GM13976 (cell line): Measurements from ENCODE around the gene KIF21A.

Source experiments
- DNase-seq: peaks from one replicate; pipeline ENCODE4 v3.0.0; 2012; ENCODE audit warnings: low spot score
- in situ Hi-C: fragments of 300-500 bp; cut with MboI; formaldehyde crosslinking; loops from one replicate; pipeline ENCODE4 v1.12.0; 2022; ENCODE audit warnings: low sequenced_read_pairs, mixed read lengths, inconsistent platforms; ENCODE audit not compliant: unreplicated experiment
- TF ChIP-seq, protein P1 (sequence below): IDR thresholded peaks from 2 replicates; pipeline ENCODE4 v1.5.1; 2012; ENCODE audit warnings: borderline replicate concordance, mild to moderate bottlenecking; ENCODE audit not compliant: insufficient read depth; ENCODE audit errors: extremely low read depth, missing control alignments, control extremely low read depth

Gene KIF21A

GRCh38 chr12:39327965-39328364 is 115.0 kb downstream of the KIF21A start:
- DNase-seq = no peak
- in situ Hi-C loops = loop anchor here (10.0 kb wide), 1 partner anchor 367 kb away; no protein-coding TSS in a partner anchor
- TF ChIP-seq, protein P1, sequence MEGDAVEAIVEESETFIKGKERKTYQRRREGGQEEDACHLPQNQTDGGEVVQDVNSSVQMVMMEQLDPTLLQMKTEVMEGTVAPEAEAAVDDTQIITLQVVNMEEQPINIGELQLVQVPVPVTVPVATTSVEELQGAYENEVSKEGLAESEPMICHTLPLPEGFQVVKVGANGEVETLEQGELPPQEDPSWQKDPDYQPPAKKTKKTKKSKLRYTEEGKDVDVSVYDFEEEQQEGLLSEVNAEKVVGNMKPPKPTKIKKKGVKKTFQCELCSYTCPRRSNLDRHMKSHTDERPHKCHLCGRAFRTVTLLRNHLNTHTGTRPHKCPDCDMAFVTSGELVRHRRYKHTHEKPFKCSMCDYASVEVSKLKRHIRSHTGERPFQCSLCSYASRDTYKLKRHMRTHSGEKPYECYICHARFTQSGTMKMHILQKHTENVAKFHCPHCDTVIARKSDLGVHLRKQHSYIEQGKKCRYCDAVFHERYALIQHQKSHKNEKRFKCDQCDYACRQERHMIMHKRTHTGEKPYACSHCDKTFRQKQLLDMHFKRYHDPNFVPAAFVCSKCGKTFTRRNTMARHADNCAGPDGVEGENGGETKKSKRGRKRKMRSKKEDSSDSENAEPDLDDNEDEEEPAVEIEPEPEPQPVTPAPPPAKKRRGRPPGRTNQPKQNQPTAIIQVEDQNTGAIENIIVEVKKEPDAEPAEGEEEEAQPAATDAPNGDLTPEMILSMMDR = no peak

GRCh38 chr12:39327510-39327909 is 115.4 kb downstream of the KIF21A start:
- TF ChIP-seq, protein P1 = no peak
- in situ Hi-C loops = loop anchor here (10.0 kb wide), 1 partner anchor 367 kb away; no protein-coding TSS in a partner anchor
- DNase-seq = no peak

DNA sequence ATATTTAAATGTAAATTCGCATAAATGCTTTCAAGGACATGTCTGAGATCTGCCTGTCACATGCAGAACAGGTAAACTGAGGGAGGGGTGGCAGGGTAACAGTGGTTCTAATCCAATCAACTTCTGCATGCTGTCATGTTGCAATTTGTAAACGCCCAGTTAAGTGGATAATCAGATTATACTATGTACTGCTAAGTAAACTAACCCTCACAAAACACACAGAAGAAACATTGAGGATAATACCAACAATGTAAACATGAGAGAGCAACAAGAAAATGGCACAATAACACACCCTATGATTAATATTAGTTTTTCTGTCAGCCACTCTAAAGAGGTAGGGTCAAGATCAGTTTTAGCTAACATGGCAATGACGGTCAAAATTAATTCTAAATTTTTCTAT is 123.7 kb downstream of the KIF21A start:
- in situ Hi-C loops = loop anchor here (25.0 kb wide), 2 partner anchors 293 to 668 kb away; partner anchors contain the start of gene ABCD2
- TF ChIP-seq, protein P1 = no peak
- DNase-seq = no peak

DNA sequence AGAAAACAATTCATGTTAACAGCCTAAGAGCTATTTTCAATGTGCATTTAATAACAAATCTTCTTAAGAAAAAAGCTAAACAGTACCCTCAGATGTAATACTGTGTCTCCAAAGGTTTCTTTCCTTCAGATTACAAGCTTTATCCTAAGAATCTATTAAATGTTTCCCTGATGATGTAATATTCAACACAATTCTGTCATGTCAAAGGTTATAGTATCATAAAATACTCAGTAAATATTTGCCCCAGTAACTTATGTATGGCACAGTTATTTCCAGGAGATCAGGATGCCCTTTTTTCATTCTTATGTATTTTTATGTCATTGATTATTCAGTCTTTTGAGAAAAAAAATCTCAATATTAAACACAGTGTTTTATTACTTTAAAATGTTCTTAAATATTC is 128.4 kb downstream of the KIF21A start:
- in situ Hi-C loops = loop anchor here (25.0 kb wide), 2 partner anchors 298 to 673 kb away; partner anchors contain the start of gene ABCD2
- DNase-seq = no peak
- TF ChIP-seq, protein P1 = no peak

- in situ Hi-C loops = loop anchor here (25.0 kb wide), 2 partner anchors 303 to 678 kb away; partner anchors contain the start of gene ABCD2
- TF ChIP-seq, protein P1 = no peak
- no peak for DNase-seq
Observed at GRCh38 chr12:39309516-39309915, 133.4 kb downstream of the KIF21A start.

GRCh38 chr12:39301422-39301821 is 141.5 kb downstream of the KIF21A start:
- in situ Hi-C loops = loop anchor here (25.0 kb wide), 2 partner anchors 311 to 686 kb away; partner anchors contain the start of gene ABCD2
- TF ChIP-seq, protein P1 = no peak
- no peak for DNase-seq

GRCh38 chr12:39300799-39301198 is 142.1 kb downstream of the KIF21A start:
- TF ChIP-seq, protein P1 = no peak
- in situ Hi-C loops = loop anchor here (25.0 kb wide), 2 partner anchors 312 to 687 kb away; partner anchors contain the start of gene ABCD2
- DNase-seq = no peak
